22Rv1 (cell line): Measurements from ENCODE around the gene R3HDM2.

Experiments
- CTCF ChIP-seq: fragments of 450-650 bp; IDR thresholded peaks from 2 replicates; pipeline ENCODE4 v1.5.1; 2017; ENCODE audit warnings: mild to moderate bottlenecking
- ZFX ChIP-seq: fragments of 450-650 bp; IDR thresholded peaks from 2 replicates; pipeline ENCODE4 v1.6.1; 2017; ENCODE audit warnings: antibody characterized with exemption, borderline replicate concordance

GRCh38 chr12:57342207-57342691 is 88.6 kb downstream of the R3HDM2 start:
- TF ChIP-seq CTCF (no peak), ZFX (no peak)
